Stomach smooth muscle (tissue), 2 donors: ENCODE measurements around the gene ANKS1A.
"Not testable (repeated sequence)": the region's sequence is repeated elsewhere in the genome, so short reads cannot be mapped to it uniquely, and the experiment has no call there.

Experiments used
- H3K27ac ChIP-seq: one replicate; pipeline ENCODE4 v1.7.0; 2013; ENCODE audit warnings: mild to moderate bottlenecking, low read length, inconsistent platforms
- H3K27me3 ChIP-seq, 2 donors: one replicate each; pipeline ENCODE4 v1.7.0; 2013; ENCODE audit warnings: low read length in 2 of 2; ENCODE audit not compliant: insufficient read depth in 2 of 2, control insufficient read depth in 1 of 2
- H3K36me3 ChIP-seq, 2 donors: one replicate each; pipeline ENCODE4 v1.7.0; 2013; ENCODE audit warnings: low read length in 2 of 2; ENCODE audit not compliant: control insufficient read depth in 2 of 2, insufficient read depth in 2 of 2
- H3K4me1 ChIP-seq: one replicate; pipeline ENCODE4 v1.7.0; 2013; ENCODE audit warnings: low read length; ENCODE audit not compliant: control insufficient read depth, insufficient read depth
- H3K4me3 ChIP-seq, 2 donors: one replicate each; pipeline ENCODE4 v1.7.0; 2013; ENCODE audit warnings: low read length in 2 of 2
- H3K9ac ChIP-seq, 2 donors: one replicate each; pipeline ENCODE4 v1.7.0; 2013; ENCODE audit warnings: low read length in 2 of 2, mild to moderate bottlenecking in 1 of 2
- H3K9me3 ChIP-seq, 2 donors: one replicate each; pipeline ENCODE4 v1.7.0; 2013; ENCODE audit warnings: low read length in 2 of 2; ENCODE audit not compliant: control insufficient read depth in 2 of 2
- donor health status: healthy.
- donor health status: Pancreatic carcinoma.

The ANKS1A gene, protein sequence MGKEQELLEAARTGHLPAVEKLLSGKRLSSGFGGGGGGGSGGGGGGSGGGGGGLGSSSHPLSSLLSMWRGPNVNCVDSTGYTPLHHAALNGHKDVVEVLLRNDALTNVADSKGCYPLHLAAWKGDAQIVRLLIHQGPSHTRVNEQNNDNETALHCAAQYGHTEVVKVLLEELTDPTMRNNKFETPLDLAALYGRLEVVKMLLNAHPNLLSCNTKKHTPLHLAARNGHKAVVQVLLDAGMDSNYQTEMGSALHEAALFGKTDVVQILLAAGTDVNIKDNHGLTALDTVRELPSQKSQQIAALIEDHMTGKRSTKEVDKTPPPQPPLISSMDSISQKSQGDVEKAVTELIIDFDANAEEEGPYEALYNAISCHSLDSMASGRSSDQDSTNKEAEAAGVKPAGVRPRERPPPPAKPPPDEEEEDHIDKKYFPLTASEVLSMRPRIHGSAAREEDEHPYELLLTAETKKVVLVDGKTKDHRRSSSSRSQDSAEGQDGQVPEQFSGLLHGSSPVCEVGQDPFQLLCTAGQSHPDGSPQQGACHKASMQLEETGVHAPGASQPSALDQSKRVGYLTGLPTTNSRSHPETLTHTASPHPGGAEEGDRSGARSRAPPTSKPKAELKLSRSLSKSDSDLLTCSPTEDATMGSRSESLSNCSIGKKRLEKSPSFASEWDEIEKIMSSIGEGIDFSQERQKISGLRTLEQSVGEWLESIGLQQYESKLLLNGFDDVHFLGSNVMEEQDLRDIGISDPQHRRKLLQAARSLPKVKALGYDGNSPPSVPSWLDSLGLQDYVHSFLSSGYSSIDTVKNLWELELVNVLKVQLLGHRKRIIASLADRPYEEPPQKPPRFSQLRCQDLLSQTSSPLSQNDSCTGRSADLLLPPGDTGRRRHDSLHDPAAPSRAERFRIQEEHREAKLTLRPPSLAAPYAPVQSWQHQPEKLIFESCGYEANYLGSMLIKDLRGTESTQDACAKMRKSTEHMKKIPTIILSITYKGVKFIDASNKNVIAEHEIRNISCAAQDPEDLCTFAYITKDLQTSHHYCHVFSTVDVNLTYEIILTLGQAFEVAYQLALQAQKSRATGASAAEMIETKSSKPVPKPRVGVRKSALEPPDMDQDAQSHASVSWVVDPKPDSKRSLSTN

DNA sequence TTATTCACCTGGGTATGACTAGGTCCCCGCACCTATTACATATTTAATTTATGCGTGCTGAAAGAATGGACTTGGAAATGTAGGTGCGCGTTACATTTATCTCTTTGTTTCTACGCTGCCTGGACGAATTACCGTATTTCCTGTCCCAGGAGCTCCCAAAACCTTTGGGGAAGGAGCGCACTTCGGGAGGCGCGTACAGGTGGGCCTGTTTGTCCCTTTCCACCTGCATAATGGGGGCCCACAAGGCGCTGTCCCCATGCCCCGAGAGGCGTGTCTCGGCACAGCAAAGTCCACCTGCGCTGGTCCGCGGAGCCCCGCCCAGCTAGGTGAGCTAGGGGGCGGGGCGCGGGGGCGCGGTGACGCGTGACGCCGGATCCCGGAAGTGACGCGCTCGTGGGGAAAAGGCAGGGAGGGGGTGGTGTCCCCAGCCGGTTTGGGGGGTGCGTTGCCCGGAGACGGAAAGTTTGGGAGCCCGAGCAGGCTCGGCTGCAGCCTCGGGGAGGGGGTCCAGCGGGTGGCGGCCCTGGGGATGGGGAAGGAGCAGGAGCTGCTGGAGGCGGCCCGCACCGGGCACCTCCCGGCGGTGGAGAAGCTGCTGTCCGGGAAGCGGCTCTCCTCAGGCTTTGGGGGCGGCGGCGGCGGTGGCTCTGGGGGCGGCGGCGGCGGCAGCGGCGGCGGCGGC lies at the start of gene ANKS1A:
ANKS1A (plus strand) TSS at position 382 of the 682 bp plus-strand sequence; CDS start at position 530, 148 bp downstream.
- peak within 1 kb of the TSS; percentile 85 to 98 for H3K9ac ChIP-seq
- no peaks in the 10 kb centered on the region for H3K36me3 ChIP-seq
- H3K4me3 ChIP-seq: peak within 1 kb of the TSS; percentile 88 to 98
- H3K27me3 ChIP-seq: no peaks in the 10 kb centered on the region
- no peaks in the 10 kb centered on the region for H3K9me3 ChIP-seq
- H3K27ac ChIP-seq: peak within 1 kb of the TSS; percentile 91
- peaks cover 20% of the 10 kb centered on the region for H3K4me1 ChIP-seq

DNA sequence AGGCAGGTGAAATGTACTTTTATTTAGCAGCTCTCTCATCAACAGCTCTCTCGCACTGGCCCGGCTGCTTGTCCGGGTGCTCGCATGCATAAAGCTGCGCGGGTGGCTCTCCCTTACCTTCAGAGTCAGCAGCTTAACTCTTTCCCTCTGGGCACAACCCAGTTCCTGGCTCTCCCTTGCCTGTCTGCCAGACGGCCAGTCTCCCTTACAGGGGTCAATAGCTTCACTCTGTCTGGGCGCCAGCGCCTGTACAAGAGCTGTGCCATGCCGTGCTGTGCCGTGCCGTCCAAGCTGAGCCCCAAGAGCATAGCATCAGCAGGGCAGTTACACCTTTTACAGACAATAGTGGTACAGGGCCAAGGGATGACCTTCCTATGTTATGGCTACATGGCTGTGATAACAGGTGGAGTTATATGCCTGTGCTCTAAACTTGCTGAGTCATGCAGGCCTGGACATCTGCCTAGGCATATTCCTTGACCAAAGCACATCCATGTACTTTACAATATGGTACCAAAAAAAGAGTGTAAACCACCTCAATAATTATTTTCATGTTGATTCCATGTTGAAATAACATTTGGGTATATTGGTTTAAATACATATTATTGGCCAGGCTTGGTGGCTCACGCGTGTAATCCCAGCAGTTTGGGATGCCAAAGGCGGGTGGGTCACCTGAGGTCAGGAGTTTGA lies 49.2 kb upstream of the ANKS1A start:
- H3K9me3 ChIP-seq: no peaks in the 10 kb centered on the region
- H3K9ac ChIP-seq: no peak overlapping the region
- H3K4me3 ChIP-seq: no peak overlapping the region
- no peaks in the 10 kb centered on the region for H3K4me1 ChIP-seq
- H3K27me3 ChIP-seq: no peaks in the 10 kb centered on the region
- H3K27ac ChIP-seq: no peak overlapping the region
- H3K36me3 ChIP-seq: peaks cover 17 to 18% of the 10 kb centered on the region in 2 donors

DNA sequence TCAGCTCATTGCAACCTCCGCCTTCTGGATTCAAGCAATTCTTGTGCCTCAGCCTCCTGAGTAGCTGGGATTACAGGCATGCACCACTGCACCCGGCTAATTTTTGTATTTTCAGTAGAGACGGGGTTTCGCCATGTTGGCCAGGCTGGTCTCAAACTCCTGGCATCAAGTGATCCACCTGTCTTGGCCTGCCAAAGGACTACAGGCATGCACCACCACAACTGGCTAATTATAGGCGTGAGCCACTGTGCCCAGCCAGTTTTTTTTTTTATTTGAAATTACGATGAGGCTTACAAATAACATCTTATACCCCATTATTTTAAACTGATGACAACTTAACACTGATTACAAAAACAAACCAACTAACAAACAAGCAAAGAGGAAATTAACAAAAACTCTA lies 40.0 kb upstream of the ANKS1A start:
- not testable (repeated sequence) for H3K4me3 ChIP-seq, H3K9ac ChIP-seq, H3K27ac ChIP-seq, H3K4me1 ChIP-seq, H3K9me3 ChIP-seq, H3K27me3 ChIP-seq
- peaks cover 0 to 10% of the 10 kb centered on the region in 2 donors for H3K36me3 ChIP-seq

DNA sequence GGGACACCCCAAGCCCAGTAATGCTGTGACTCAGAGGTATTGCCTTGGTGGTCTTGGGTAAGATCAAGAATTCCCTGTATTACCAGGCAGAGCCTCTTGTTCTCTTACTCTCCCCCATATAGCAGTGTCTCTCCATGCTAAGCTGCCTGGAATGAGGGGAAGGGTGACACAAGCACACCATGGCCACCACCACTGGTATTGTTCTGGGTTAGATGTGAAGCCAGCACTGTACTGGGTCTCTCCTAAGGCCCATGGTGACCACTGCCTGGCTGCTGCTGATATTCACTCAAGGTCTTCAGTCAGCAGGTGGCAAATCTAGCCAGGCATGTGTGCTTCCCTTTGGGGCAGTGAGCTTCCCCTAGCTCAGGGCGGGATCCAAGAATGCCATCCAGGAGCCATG lies 37.7 kb upstream of the ANKS1A start:
- Histone ChIP-seq H3K4me1 (no peaks in the 10 kb centered on the region), H3K27ac (no peak overlapping the region), H3K4me3 (no peak overlapping the region), H3K36me3 (peaks cover 11 to 19% of the 10 kb centered on the region in 2 donors), H3K9me3 (no peaks in the 10 kb centered on the region), H3K27me3 (no peaks in the 10 kb centered on the region), H3K9ac (no peak overlapping the region)

DNA sequence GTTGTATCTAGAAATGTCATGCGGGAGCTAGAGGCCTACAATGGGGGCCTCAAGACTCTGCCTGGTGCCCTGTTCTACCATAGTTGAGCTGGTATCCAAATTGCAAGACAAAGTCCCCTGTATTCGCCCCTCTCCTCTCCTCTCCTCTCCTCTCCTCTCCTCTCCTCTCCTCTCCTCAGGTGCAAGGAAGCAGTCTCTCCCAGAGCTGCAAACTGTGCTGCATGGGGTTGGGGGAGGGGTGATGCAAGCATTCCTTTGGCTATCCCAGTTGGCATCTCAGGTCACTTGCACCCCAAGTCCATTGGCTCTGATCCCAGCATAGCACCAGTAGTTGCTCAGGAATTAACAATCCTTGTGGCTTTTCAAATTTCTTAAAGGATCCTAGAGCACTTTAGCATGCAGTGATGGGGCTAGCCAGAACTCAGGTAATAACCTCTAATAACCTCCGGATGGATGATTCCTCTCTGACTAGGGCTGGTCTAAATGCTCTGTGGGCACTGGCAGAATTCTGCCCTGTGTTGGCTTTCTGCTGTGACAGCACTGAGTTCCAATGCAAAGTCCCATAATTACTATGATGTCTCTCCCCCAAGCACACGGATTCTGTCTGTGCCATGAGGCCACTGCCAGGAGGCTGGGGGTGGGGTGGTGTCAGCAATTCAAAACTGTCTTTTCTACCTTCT lies 36.5 kb upstream of the ANKS1A start:
- Histone ChIP-seq H3K27ac (no peak overlapping the region), H3K36me3 (peaks cover 23 to 31% of the 10 kb centered on the region in 2 donors), H3K27me3 (no peaks in the 10 kb centered on the region), H3K4me3 (no peak overlapping the region), H3K9me3 (no peaks in the 10 kb centered on the region), H3K4me1 (no peaks in the 10 kb centered on the region), H3K9ac (no peak overlapping the region)

DNA sequence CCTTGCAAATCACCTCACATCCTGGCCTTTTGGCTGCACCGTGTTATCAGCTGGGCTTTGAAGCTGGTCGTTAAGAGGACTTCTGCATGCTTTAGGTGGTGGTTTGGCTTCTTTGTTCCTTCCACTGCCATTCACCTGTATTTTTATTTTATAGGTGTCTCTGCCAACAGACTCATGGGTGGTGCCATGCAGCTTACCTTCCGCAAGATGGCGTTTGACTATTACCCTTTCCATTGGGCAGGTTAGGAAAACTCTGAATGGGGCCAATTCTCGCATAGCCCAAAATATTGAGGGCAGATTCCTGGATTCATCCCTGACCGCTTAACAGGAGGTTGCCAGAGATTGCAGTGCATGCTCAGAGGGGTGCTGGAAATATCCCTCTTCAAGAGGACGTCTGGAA lies 33.6 kb upstream of the ANKS1A start:
- Histone ChIP-seq H3K36me3 (peaks cover 46 to 54% of the 10 kb centered on the region in 2 donors), H3K4me3 (no peak overlapping the region), H3K27ac (no peak overlapping the region), H3K9ac (no peak overlapping the region), H3K27me3 (no peaks in the 10 kb centered on the region), H3K4me1 (no peaks in the 10 kb centered on the region), H3K9me3 (no peaks in the 10 kb centered on the region)

DNA sequence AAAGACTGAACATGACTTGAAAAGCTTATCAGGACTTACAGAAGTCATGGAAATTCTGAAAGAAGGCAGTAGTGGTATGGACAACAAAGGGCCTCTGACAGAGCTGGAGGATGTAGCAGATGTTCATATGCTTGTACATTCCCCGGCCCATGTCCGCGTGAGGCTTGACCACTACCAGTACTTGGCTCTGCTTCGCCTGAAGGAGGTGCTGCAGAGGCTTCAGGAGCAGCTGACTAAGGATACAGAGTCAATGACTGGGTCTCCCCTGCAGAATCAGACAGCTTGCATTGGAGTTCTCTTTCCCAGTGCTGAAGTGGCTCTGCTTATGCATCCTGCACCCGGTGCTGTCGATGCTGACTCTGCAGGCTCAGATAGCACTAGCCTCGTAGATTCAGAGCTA lies 30.4 kb upstream of the ANKS1A start:
- no peaks in the 10 kb centered on the region for H3K9me3 ChIP-seq
- H3K4me1 ChIP-seq: no peaks in the 10 kb centered on the region
- no peak overlapping the region for H3K27ac ChIP-seq
- peaks cover 47 to 50% of the 10 kb centered on the region in 2 donors for H3K36me3 ChIP-seq
- no peak overlapping the region for H3K9ac ChIP-seq
- no peak overlapping the region for H3K4me3 ChIP-seq
- H3K27me3 ChIP-seq: no peaks in the 10 kb centered on the region

DNA sequence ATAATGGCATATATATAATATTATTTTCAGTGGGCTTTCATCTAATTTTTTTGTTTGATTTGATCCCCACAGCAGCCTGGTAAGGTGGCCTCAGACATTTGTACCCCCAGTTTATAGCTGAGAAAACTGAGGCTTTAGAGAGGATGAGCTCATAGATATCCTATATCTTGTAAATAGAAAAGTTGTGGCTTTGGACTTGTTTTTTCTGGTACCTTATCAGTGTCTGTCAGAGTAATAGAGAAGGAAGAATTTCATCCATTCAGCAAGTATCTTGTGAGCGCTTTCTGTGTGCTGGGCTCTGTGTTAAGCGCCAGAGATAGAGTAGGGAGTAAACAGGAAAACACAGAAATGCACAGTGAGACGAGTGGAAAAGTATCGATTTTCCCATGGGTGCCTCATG lies 29.1 kb upstream of the ANKS1A start:
- H3K4me1 ChIP-seq: peaks cover 4% of the 10 kb centered on the region
- no peaks in the 10 kb centered on the region for H3K27me3 ChIP-seq
- peaks cover 47 to 50% of the 10 kb centered on the region in 2 donors for H3K36me3 ChIP-seq
- no peak overlapping the region for H3K4me3 ChIP-seq
- H3K27ac ChIP-seq: no peak overlapping the region
- no peaks in the 10 kb centered on the region for H3K9me3 ChIP-seq
- H3K9ac ChIP-seq: no peak overlapping the region

DNA sequence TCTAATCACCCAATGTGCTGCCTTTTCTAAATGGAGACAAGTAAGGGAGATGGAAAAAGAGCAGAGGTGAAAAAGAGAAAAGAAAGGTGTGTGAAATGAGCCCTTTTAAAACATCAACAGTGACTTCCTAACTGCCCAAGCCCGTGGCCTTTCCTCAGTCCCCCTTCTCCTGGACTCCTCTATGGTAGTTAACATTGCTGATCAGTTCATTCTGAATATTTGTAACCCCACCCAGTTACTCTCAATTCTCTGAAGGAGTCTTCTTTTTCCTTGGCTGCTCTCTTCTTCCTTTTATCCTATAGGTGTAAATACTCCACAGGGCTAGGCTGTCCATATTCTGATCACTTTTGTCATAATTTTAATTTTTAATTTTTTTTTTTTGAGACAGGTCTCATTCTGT lies 28.3 kb upstream of the ANKS1A start:
- Histone ChIP-seq H3K9ac (no peak overlapping the region), H3K4me3 (no peak overlapping the region), H3K27ac (no peak overlapping the region), H3K4me1 (peaks cover 4% of the 10 kb centered on the region), H3K27me3 (no peaks in the 10 kb centered on the region), H3K36me3 (peaks cover 41 to 45% of the 10 kb centered on the region in 2 donors), H3K9me3 (no peaks in the 10 kb centered on the region)
